Fibroblast of lung (primary cell): ENCODE results near the gene SIGLEC5. TPM values are rescaled to one million over a fixed set of nuclear protein-coding genes. Genes with fewer than 3 reads are reported as not detected.
"Not testable (repeated sequence)": the region's sequence is repeated elsewhere in the genome, so short reads cannot be mapped to it uniquely, and the experiment has no call there.

Experiments used
- DNase-seq, 2 donors: peaks; one replicate each; pipeline versions ENCODE4 v3.0.0 to v3.0.0-alpha.2; 2010; ENCODE audit warnings: low read depth in 2 of 2
- H2AFZ ChIP-seq: 2 replicates; pipeline ENCODE4 v1.5.1; 2012; ENCODE audit warnings: low read length, control low read depth, inconsistent platforms
- H3K27ac ChIP-seq: 2 replicates; pipeline ENCODE4 v1.5.1; 2011; ENCODE audit warnings: low read length, control low read depth; ENCODE audit not compliant: insufficient read depth
- H3K27me3 ChIP-seq: 2 replicates; pipeline ENCODE4 v1.5.1; 2011; ENCODE audit warnings: mild to moderate bottlenecking, low read length; ENCODE audit not compliant: control insufficient read depth, insufficient read depth
- H3K36me3 ChIP-seq: 2 replicates; pipeline ENCODE4 v1.5.1; 2011; ENCODE audit warnings: low read length; ENCODE audit not compliant: control insufficient read depth, insufficient read depth
- H3K4me1 ChIP-seq: 2 replicates; pipeline ENCODE4 v1.5.1; 2011; ENCODE audit warnings: low read length; ENCODE audit not compliant: control insufficient read depth, insufficient read depth; ENCODE audit errors: extremely low read depth
- H3K4me2 ChIP-seq: 2 replicates; pipeline ENCODE4 v1.5.1; 2011; ENCODE audit warnings: low read length, control low read depth; ENCODE audit not compliant: insufficient read depth; ENCODE audit errors: extremely low read depth
- H3K4me3 ChIP-seq, 4 experiments: fragments of 200-600 bp in 1 of 4; sonication (generic) in 1 of 4; replicated peaks in 1 of 4; 2 replicates each; pipeline ENCODE4 v1.5.1; 2011 to 2016; ENCODE audit warnings: low read length in 4 of 4, low read depth in 3 of 4, mild to moderate bottlenecking in 3 of 4, control low read depth in 2 of 4, inconsistent platforms in 1 of 4, mixed read lengths in 1 of 4; ENCODE audit not compliant: insufficient read depth in 1 of 4; ENCODE audit errors: control extremely low read depth in 1 of 4
- H3K79me2 ChIP-seq: 2 replicates; pipeline ENCODE4 v1.5.1; 2012; ENCODE audit warnings: mild to moderate bottlenecking, low read length, inconsistent platforms; ENCODE audit not compliant: control insufficient read depth, insufficient read depth
- H3K9ac ChIP-seq: 2 replicates; pipeline ENCODE4 v1.5.1; 2011; ENCODE audit warnings: mild to moderate bottlenecking, low read length, control low read depth; ENCODE audit not compliant: insufficient read depth
- H3K9me3 ChIP-seq: 2 replicates; pipeline ENCODE4 v1.5.1; 2012; ENCODE audit warnings: low read depth, low read length; ENCODE audit not compliant: control insufficient read depth, insufficient read depth
- H4K20me1 ChIP-seq: 2 replicates; pipeline ENCODE4 v1.5.1; 2011; ENCODE audit warnings: low read length; ENCODE audit not compliant: control insufficient read depth, insufficient read depth; ENCODE audit errors: extremely low read depth
- EZH2 ChIP-seq: IDR thresholded peaks from 2 replicates; pipeline ENCODE4 v1.5.1; 2012; ENCODE audit warnings: low read length, control low read depth, mild to moderate bottlenecking; ENCODE audit errors: missing control alignments
- polyA minus RNA-seq: library from RNA; depleted of rRNA, polyadenylated mRNA; stranded (reverse); fragments of >200 nt; gene quantifications from 2 replicates; pipeline ENCODE4 v1.2.3, GENCODE V29; 2011; ENCODE audit warnings: low replicate concordance
- polyA plus RNA-seq, 2 donors: library from polyadenylated mRNA; depleted of rRNA in 1 of 2; stranded (reverse) in 1 of 2; unstranded in 1 of 2; fragments of >200 nt; gene quantifications; 2 replicates each; pipeline ENCODE4 v1.2.1, GENCODE V29; 2011 to 2012; ENCODE audit warnings: missing spikeins in 1 of 2
- total RNA-seq: library from RNA; depleted of rRNA; stranded (reverse); fragments of >200 nt; gene quantifications from 2 replicates; pipeline ENCODE4 v1.2.1, GENCODE V29; 2014
- TF ChIP-seq, protein P1 (sequence below), 2 donors: IDR thresholded peaks in 1 of 2; conservative IDR thresholded peaks in 1 of 2; 1 replicate in 1 of 2; 2 replicates in 1 of 2; pipeline ENCODE4 v1.5.1; 2011 to 2012; ENCODE audit warnings: low read length in 2 of 2, control low read depth in 1 of 2, inconsistent platforms in 1 of 2, low read depth in 1 of 2, mild to moderate bottlenecking in 1 of 2

The SIGLEC5 gene, protein sequence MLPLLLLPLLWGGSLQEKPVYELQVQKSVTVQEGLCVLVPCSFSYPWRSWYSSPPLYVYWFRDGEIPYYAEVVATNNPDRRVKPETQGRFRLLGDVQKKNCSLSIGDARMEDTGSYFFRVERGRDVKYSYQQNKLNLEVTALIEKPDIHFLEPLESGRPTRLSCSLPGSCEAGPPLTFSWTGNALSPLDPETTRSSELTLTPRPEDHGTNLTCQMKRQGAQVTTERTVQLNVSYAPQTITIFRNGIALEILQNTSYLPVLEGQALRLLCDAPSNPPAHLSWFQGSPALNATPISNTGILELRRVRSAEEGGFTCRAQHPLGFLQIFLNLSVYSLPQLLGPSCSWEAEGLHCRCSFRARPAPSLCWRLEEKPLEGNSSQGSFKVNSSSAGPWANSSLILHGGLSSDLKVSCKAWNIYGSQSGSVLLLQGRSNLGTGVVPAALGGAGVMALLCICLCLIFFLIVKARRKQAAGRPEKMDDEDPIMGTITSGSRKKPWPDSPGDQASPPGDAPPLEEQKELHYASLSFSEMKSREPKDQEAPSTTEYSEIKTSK
- total RNA-seq (not detected in 2 replicates), polyA plus RNA-seq (not detected in 2 replicates), polyA minus RNA-seq (not detected in 2 replicates)
- polyA plus RNA-seq (2012): not detected in 2 replicates

DNA sequence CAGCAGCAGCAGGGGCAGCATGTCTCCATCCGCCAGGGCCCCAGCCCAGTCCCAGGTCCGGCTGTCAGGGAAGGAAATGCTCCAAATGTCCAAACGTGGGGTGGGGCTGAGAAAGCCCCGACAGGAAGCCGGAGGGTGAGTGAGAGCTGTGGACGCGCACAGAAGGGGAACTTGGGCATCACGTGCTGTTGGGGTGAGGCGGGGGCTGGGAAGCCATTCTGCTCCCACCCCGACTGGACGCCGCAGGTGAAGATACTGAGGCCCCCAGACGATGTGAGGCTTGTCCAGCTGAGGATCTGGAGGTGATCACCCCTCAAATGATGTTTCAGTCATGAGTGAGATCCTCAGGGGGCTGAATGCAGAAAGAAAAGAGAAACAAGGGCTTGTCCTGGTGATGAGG, at the start of gene SIGLEC5:
Gene SIGLEC5 (minus strand): TSS at position 87 of the 400 bp plus-strand sequence. CDS start 66 bp downstream, at position 21.
- H3K4me1 ChIP-seq, H3K4me3 ChIP-seq, H3K9ac ChIP-seq, H3K27ac ChIP-seq, H3K36me3 ChIP-seq, H2AFZ ChIP-seq, H3K27me3 ChIP-seq, DNase-seq, H3K79me2 ChIP-seq, H4K20me1 ChIP-seq, H3K9me3 ChIP-seq, H3K4me2 ChIP-seq: not testable (repeated sequence)

DNA sequence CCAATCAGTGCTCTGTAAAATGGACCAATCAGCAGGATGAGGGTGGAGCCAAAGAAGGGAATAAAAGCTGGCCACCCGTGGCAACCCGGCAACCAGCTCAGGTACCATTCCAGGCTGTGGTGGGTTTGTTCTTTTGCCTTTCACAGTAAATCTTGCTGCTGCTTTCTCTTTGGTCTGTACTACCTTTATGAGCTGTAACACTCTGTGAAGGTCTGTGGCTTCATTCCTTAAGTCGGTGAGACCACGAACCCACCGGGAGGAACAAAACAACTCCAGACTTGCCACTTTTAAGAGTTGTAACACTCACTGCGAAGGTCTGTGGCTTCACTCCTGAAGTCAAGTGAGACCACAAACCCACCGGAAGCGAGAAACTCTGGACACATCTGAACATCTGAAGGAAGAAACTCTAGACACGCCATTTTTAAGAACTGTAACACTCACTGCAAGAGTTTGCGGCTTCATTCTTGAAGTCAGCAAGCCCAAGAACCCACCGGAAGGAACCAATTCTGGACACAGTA, 46.4 kb upstream of the SIGLEC5 start:
- no peaks in the 10 kb centered on the region for H3K9me3 ChIP-seq
- DNase-seq: no peak

DNA sequence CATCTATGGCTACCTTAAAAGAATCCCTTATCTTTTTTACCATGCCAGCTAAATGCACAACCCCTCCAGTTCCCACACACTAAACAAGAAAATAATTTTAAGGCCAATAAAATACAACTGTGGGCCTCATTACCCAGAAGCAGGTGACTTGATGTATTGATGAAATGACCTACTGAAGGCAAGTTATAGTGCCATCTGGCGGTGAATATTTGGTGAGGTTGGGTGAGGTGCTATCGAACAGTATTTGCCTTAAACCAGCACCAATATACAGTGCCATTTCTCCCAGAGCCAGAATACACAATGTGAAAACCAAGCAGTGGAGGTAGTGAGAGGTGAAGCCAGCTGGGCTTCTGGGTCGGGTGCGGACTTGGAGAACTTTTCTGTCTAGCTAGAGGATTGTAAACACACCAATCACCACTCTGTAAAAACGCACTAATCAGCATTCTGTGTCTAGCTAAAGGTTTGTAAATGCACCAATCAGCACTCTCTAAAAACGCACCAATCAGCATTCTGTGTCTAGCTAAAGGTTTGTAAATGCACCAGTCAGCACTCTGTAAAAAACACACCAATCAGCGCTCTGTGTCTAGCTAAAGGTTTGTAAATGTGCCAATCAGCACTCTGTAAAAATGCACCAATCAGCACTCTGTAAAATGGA, 45.8 kb upstream of the SIGLEC5 start:
- peak in 1 of 2 donors; percentile 35 for DNase-seq
- not testable (repeated sequence) for H3K4me1 ChIP-seq, H3K4me3 ChIP-seq, H3K27ac ChIP-seq, H3K27me3 ChIP-seq, H4K20me1 ChIP-seq, H3K79me2 ChIP-seq, H3K9ac ChIP-seq, H3K4me2 ChIP-seq, H3K36me3 ChIP-seq, H3K9me3 ChIP-seq, H2AFZ ChIP-seq
- TF ChIP-seq, protein P1, sequence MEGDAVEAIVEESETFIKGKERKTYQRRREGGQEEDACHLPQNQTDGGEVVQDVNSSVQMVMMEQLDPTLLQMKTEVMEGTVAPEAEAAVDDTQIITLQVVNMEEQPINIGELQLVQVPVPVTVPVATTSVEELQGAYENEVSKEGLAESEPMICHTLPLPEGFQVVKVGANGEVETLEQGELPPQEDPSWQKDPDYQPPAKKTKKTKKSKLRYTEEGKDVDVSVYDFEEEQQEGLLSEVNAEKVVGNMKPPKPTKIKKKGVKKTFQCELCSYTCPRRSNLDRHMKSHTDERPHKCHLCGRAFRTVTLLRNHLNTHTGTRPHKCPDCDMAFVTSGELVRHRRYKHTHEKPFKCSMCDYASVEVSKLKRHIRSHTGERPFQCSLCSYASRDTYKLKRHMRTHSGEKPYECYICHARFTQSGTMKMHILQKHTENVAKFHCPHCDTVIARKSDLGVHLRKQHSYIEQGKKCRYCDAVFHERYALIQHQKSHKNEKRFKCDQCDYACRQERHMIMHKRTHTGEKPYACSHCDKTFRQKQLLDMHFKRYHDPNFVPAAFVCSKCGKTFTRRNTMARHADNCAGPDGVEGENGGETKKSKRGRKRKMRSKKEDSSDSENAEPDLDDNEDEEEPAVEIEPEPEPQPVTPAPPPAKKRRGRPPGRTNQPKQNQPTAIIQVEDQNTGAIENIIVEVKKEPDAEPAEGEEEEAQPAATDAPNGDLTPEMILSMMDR (conservative IDR thresholded peaks at IDR 0.05 in 1 of 2, IDR thresholded peaks at IDR 0.05 in 1 of 2; ENCODE audit: low read depth in 1 of 2, low read length in 2 of 2): peak in 1 of 2 donors; percentile 39

More for the DNA sequence above, 46.4 kb upstream of the SIGLEC5 start:
- Histone ChIP-seq H3K4me2 (no peak overlapping the region), H2AFZ (no peak overlapping the region), H3K27ac (no peak overlapping the region), H3K36me3 (no peaks in the 10 kb centered on the region), H3K79me2 (no peaks in the 10 kb centered on the region), H3K9ac (no peak overlapping the region), H3K4me3 (no peak overlapping the region), H4K20me1 (no peaks in the 10 kb centered on the region), H3K27me3 (no peaks in the 10 kb centered on the region), H3K4me1 (no peaks in the 10 kb centered on the region)
- TF ChIP-seq EZH2: no peak
